Measurements from ENCODE around the gene OTOF. TPM values are rescaled to one million over a fixed set of nuclear protein-coding genes. Genes with fewer than 3 reads are reported as not detected.

OTOF gene
- total RNA-seq, 1 donor, result not detected

- TF ChIP-seq CTCF (IDR thresholded peaks at IDR 0.05; ENCODE audit: insufficient read depth, low read length), result no peak
- no peak for DNase-seq (ENCODE audit: low read depth)
Measured at GRCh38 chr2:26514045-26514444, 36.1 kb upstream of the OTOF start.

GRCh38 chr2:26513261-26513660, 35.3 kb upstream of the OTOF start:
- no peak for DNase-seq (ENCODE audit: low read depth)
- H3K4me3 ChIP-seq (ENCODE audit: low read depth, low read length), result no peak overlapping the region
- no peak for TF ChIP-seq CTCF (IDR thresholded peaks at IDR 0.05; ENCODE audit: insufficient read depth, low read length)

More at GRCh38 chr2:26514045-26514444, 36.1 kb upstream of the OTOF start:
- H3K4me3 ChIP-seq (ENCODE audit: low read depth, low read length), result no peak overlapping the region

GRCh38 chr2:26511466-26511865, 33.5 kb upstream of the OTOF start:
- no peak overlapping the region for H3K4me3 ChIP-seq (ENCODE audit: low read depth, low read length)
- DNase-seq (ENCODE audit: low read depth), result no peak
- no peak for TF ChIP-seq CTCF (IDR thresholded peaks at IDR 0.05; ENCODE audit: insufficient read depth, low read length)

- TF ChIP-seq CTCF (IDR thresholded peaks at IDR 0.05; ENCODE audit: insufficient read depth, low read length), result no peak
- H3K4me3 ChIP-seq (ENCODE audit: low read depth, low read length), result no peak overlapping the region
- no peak for DNase-seq (ENCODE audit: low read depth)
Measured at GRCh38 chr2:26510344-26510973, 32.5 kb upstream of the OTOF start.

GRCh38 chr2:26509141-26509540, 31.2 kb upstream of the OTOF start:
- no peak for TF ChIP-seq CTCF (IDR thresholded peaks at IDR 0.05; ENCODE audit: insufficient read depth, low read length)
- no peak overlapping the region for H3K4me3 ChIP-seq (ENCODE audit: low read depth, low read length)
- no peak for DNase-seq (ENCODE audit: low read depth)

GRCh38 chr2:26507932-26508331, 30.0 kb upstream of the OTOF start:
- DNase-seq (ENCODE audit: low read depth), result no peak
- no peak for TF ChIP-seq CTCF (IDR thresholded peaks at IDR 0.05; ENCODE audit: insufficient read depth, low read length)
- no peak overlapping the region for H3K4me3 ChIP-seq (ENCODE audit: low read depth, low read length)

GRCh38 chr2:26507088-26507487, 29.2 kb upstream of the OTOF start:
- DNase-seq (ENCODE audit: low read depth), result no peak
- no peak for TF ChIP-seq CTCF (IDR thresholded peaks at IDR 0.05; ENCODE audit: insufficient read depth, low read length)

More at GRCh38 chr2:26507088-26507487, 29.2 kb upstream of the OTOF start:
- no peak overlapping the region for H3K4me3 ChIP-seq (ENCODE audit: low read depth, low read length)

Measured in fibroblast of the aortic adventitia (primary cell).